SKM-1 treated with dmso at 0.1 percent for 144 hours (cell line): ENCODE data around the gene CCR7.

ENCODE experiments used
- DNase-seq: peaks from one replicate; lab custom pipeline; 2025; ENCODE audit not compliant: unreplicated experiment; lab: John Stamatoyannopoulos, UW

CCR7 gene

DNA sequence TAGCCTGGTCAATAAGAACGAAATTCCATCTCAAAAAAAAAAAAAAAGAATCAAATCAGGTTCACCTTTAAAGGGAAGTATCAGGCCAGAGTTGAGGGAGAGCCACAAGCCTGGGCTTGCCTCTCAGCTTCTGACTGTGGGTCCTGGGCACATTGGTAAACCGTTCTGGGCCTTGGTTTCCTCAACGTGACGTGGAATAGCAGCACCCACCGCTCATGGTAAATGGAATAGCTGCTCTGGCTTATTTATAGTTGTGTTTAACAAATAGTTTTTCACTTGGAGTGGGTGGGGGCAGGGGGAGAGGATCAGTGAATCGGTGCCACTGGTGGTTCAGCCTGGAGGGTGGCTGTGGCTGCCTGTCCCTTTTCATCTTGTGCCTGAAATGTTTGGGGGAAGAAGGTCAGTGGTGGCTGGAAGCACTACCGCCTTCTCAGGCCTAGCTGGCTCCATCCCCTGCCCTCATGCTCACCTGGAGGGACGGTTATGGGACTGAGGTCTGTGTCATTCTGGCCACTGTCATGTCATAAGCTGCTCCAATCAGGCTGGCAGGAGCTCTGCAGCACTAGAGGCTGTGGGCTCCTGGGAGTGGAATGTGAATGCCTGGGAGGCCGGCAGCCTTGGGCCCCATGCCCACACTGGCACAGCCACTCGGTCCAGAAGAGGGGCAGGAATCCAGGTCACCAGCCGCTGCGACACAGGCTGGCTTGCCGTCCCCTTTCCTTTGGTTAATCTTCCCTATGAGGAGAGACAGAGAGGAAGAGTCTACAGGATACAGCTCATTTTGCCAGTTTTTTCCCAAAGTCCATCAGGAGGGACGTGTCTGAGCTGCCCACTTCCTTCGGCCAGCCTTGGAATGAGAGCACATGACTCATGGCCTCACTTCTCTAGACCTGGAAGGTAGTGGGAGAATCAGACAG lies 27.0 kb downstream of the CCR7 start:
- no peak for DNase-seq

DNA sequence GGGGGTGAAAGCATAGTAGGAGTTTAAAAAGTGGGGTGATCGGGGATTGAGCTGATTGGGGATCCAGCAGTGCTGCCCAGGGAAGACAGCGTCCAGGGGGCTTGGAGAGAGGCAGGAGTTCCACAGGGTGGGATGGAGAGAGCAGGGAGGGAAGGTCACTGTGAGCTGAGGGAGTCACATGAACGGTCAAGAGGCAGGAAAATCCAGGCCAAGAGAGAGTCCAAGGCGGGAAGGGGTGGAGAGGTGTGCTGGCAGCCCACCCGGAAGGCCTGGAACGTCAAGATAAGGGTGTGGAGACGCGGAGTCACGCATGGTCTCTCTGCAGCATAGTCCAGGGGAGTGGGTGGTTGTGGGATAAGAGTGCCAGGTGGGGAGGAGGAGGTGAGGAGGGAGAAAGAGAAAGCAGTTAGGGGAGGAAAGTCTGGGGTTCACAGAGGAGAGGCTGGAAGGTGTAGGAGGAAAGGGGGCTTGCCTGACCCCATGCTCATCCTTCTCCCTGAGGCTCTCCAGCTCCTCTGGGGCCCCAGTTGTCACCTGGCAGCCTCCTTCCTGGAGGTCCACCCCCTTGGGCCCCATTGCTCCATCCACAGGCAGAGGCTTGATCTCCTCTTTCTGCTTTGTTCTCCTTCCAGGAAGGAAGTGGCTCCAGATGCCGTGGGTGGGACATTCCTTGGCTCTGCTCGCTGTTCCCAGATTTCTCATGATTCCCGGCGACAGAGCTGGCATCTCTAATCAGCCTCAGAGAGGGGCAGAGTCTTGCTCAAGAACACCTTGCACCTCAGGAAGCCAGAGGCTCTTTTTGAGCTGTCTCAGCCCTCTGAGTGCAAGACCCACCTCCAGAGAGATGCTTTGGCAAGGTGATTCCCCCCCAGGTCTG lies 28.7 kb downstream of the CCR7 start:
- no peak for DNase-seq

GRCh38 chr17:40535924-40536294 lies 29.4 kb downstream of the CCR7 start:
- DNase-seq = no peak

DNA sequence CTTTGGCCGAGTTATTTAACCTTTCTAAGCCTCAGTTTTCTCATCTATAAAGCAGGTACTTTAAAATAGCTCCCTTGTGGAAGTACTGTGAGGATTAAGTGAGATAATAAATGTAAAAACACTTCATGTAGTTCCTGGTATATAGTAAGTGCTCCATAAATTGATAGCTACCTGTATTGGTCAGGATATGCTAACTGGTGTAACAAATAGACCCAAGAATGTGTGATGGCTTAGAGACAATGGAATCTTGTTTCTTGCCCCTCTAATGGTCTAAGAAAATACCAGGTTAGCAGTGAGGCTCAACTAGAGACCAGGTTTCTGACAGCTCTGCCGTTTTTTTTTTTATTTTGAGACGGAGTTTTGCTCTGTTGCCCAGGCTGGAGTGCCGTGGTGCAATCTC lies 29.8 kb downstream of the CCR7 start:
- DNase-seq = no peak

GRCh38 chr17:40534371-40535189 lies 30.7 kb downstream of the CCR7 start:
- no peak for DNase-seq

DNA sequence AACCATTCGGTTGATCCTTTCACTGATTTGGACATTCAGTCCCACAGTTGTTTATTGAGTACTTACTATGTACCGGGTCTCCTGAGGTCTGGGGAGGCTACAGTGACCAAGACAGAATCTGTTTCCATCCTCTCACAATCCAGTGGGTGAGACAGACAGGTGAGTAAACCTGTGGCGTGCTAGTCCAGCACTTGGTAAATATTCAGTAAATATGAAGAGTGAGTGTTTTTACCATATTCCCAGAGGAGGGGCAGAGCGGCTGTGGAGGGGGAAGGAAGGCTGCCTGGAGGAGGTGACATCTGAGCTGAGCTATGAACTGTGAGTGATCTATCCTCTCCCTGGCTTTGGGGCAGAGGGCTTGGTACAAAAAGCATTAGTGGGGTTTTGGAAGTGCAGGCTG lies 31.4 kb downstream of the CCR7 start:
- no peak for DNase-seq

- DNase-seq = no peak
Observed at GRCh38 chr17:40532520-40533253, 32.6 kb downstream of the CCR7 start.

GRCh38 chr17:40531051-40531991 lies 34.0 kb downstream of the CCR7 start:
- DNase-seq = no peak

DNA sequence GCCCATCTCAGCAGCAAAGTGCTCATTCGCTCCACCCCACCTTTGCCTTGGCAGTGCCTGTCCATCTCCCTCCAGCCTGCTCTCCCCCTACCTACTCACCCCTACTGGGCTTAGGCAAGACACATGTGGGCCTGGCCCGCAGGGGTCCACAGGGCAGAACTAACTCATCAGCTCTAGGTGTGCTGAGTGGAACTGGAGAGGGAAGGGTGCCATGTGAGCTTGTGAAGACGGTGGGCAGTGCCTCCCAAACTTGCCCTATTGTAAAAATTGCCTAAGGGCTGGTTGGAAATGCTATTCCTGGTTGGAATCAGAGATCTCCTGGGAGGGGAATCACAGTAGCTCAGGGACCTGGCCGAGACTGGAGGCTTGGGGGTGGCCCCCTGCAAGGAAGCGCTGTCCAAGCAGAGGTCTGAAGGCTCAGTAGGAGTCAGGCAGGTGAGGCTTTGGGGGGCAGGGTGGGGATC lies 34.7 kb downstream of the CCR7 start:
- no peak for DNase-seq

DNA sequence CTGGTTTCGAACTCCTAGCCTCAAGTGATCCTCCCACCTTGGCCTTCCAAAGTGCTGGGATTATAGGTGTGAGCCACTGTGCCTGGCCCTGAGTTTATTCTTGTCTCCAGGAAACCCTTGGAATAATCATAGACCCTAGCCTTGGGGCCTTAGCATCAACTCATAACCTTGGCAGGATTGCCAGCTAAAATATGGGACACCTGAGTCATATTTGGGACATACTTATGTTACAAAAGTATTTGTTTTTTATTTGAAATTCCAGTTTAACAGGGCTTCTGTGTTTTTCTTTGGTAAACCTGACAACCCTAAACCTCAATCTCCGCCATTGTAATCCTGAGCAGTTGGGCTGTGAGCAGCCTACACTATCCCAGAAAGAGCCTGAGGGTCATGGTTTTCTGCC lies 35.3 kb downstream of the CCR7 start:
- DNase-seq = no peak

- no peak for DNase-seq
Observed at GRCh38 chr17:40528692-40529417, 36.4 kb downstream of the CCR7 start.

GRCh38 chr17:40526668-40527067 lies 38.6 kb downstream of the CCR7 start:
- DNase-seq = no peak

DNA sequence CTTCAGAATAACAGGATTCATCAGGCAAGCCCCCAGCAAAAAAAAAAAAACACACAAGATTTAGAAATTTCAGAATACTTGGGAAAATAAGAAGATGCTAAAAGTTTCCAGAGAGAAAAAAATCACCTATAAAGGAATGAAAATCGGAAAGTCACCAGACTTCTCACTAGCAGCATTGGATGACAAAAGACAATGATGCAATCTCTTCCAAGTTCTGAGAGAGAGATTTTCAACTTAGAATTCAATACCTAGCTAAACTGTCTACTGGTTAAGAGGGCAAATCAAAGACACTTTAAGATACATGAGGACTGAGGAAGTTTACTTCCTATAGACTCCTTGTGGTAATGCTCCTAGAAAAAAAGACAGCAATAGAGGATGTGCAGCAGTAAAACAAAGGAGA lies 40.0 kb downstream of the CCR7 start:
- no peak for DNase-seq

- no peak for DNase-seq
Observed at GRCh38 chr17:40524243-40524965, 40.9 kb downstream of the CCR7 start.

GRCh38 chr17:40522961-40523310 lies 42.3 kb downstream of the CCR7 start:
- DNase-seq = no peak

GRCh38 chr17:40522250-40522960 lies 42.9 kb downstream of the CCR7 start:
- no peak for DNase-seq

DNA sequence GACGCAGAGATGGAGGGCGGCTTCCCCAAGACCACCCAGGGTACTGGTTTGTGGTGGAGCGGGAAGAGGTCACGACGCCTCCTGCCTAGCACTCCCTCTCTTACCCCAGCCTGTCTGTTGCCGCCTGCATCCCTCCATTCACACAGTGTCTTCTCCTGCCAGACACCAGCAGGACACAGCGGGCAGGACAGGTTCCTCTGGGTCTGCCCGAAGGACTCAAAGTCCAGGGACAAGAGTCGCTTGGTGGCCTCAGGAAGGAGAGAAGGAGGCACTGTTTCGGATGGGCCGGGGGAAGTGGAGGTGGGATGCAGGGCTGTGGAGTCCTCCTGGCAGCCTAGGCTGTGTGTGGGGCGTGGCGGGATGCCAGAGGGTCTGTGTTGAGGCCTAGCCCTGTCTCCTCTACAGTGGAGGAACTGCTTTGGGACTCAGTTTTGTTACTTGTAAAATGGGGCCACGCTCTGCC lies 44.2 kb downstream of the CCR7 start:
- no peak for DNase-seq
